Endothelial cell of hepatic sinusoid (primary cell): ENCODE measurements around the gene TEX261.

Source experiments
- in situ Hi-C: cut with HindIII; loops from 2 replicates; pipeline ENCODE4 v1.10.0; 2017; ENCODE audit warnings: low sequenced_read_pairs

TEX261 gene

GRCh38 chr2:70982971-70983370 is 11.7 kb downstream of the TEX261 start:
- in situ Hi-C loops: no loop called here

- in situ Hi-C loops: no loop called here
These were observed 12.5 kb downstream of the TEX261 start for GRCh38 chr2:70981866-70982810.

DNA sequence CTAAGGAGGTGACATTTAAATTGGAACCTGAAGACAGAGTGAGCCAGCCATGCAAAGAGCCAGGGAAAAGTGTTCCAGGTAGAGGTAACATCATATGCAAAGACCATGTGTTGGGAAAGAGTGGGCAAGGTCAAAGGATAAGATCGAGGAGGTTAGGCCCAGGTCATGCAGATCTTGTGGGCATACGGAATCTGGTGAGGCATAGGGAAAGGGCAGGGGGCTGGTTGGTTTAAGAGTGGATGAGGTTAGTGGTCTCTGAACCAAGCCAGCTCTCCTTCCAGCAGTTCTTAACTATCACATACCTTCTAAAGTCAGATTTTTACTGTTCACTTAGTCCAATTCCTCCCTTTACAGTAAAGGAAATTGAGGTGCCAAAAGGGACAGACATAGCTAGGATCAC is 13.3 kb downstream of the TEX261 start:
- in situ Hi-C loops: no loop called here

GRCh38 chr2:70979626-70980025 is 15.0 kb downstream of the TEX261 start:
- in situ Hi-C loops: no loop called here

GRCh38 chr2:70979180-70979488 is 15.5 kb downstream of the TEX261 start:
- in situ Hi-C loops: no loop called here

GRCh38 chr2:70978341-70979179 is 16.1 kb downstream of the TEX261 start, which contains the start of gene ANKRD53:
TSS of gene ANKRD53 (plus strand) at chr2:70978630. CDS start at chr2:70978646, 16 bp downstream.
- in situ Hi-C loops: no loop called here

- in situ Hi-C loops: no loop called here
These were observed 17.0 kb downstream of the TEX261 start for GRCh38 chr2:70977605-70978205.

GRCh38 chr2:70975237-70975636 is 19.4 kb downstream of the TEX261 start:
- in situ Hi-C loops: no loop called here

- in situ Hi-C loops: no loop called here
These were observed 20.1 kb downstream of the TEX261 start for GRCh38 chr2:70974592-70974991.

DNA sequence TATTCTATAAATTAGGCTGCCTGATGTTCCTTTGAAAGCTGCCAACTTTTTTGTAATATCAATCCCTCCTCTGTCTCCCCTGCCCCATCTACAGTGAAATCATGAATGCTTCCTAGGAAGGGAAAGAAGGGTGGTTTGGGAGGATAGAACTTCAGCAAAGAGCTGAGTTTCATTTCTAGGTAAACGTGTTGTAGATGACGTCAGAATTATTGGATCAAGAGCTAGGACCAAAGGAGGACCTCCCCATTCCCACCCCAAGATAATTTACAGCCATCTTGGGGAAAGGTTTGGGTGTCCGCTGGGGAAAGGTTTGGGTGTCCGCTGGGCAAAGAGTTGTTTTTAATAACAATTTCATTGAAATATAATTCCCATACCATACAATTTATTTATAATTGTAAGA is 27.5 kb downstream of the TEX261 start:
- in situ Hi-C loops: no loop called here

DNA sequence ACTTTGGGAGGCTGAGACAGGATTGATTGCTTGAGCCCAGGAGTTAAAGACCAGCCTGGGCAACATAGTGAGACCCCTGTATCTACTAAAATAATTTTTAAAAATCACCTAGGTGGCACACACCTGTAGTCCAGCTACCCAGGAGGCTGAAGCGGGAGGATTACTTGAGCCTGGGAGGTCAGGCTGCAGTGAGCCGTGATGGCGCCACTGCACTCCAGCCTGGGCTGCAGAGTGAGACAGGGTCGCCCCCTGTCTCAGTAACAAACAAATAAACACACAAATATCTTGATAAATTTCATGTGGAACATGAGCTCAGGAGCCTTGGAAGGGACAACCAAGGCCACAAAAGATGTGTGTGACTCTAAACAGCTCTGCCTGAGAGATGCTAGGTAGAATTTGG is 28.0 kb downstream of the TEX261 start:
- in situ Hi-C loops: no loop called here

GRCh38 chr2:70965506-70965905 is 29.2 kb downstream of the TEX261 start:
- in situ Hi-C loops: no loop called here

GRCh38 chr2:70964596-70965386 is 29.9 kb downstream of the TEX261 start:
- in situ Hi-C loops: no loop called here

DNA sequence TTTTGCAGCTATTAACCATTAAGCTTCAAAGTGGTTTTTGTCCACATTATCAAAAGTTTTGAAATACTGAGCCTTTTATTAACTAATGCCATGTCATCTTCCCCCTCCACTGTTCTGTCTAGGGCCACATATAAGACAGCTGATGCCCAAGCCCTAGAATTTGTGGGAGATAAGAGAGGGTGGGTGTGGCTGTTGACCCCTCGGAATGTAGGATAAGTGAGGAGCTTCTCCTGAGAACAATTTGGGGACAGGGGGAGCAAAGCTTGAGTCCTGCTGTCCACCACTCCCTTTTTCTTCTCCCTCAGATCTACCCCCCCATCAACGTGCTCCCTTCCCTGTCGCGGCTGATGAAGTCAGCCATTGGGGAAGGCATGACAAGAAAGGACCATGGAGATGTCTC is 30.5 kb downstream of the TEX261 start:
- in situ Hi-C loops: no loop called here

- in situ Hi-C loops: no loop called here
These were observed 31.5 kb downstream of the TEX261 start for GRCh38 chr2:70962885-70963878.

DNA sequence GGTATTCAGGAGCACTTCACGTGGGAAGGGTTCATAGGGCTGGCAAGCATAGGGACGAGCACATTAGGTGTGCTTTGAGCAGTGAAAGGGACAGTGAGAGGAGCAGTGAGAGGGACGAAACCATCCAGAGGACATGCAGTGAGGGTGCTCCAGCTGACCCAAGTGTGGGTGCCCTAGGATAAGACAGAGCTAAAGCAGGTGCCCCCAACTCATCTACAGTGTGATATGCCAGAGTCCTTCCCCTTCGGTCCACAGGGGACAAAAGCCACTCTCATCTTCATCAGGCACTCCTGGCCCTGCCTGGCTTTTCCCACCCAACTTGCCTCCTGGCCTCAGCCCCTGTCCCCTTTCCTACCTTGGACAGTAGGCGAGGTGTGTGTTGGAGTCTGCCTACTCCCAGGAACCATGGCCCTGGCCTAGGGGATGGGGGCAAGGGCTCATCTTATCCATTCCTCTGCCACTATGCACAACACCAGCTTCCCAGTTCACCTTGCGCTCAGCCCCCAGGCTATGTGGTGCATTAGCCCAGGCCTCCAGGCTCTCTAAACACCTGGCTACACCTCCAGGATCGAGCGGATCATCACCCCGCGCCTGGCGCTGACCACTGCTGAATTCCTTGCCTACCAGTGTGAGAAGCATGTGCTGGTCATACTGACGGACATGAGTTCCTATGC is 32.3 kb downstream of the TEX261 start:
- in situ Hi-C loops: no loop called here

- in situ Hi-C loops: no loop called here
These were observed 33.1 kb downstream of the TEX261 start for GRCh38 chr2:70961648-70961994.

DNA sequence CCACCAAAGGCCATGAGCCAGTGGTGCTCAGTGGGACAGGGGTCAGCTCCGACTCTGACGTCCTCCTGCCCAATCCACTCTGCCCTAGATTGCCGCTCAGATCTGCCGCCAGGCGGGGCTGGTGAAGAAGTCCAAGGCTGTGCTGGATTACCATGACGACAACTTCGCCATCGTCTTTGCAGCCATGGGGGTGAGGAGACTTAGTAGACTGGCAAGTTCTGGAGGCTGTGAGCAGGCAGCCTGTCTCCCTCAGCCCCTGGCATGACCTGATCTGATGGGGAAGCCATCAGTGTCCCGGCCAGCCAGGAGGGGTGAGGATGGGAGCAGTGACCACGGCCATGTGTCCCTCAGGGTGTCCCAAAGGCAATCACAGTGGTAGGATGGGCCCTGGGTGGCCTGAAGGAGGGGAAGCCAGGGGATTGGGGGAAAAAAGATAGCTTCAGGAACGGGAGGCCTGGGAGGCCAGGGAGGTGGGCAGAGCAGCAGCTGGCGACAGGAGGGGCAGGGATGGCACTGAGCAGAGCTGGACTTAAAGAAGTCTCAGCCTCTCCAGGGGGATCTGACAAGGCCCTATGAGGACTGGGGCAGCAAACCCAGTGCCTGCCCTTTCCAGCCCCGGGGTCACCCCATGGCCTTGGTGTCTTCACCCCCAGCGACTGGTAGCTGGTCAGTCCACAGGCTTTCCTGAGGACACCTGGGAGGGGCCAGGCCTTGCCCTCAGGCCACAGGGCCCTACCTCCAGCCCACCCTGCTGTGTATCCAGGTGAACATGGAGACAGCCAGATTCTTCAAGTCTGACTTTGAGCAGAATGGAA is 33.6 kb downstream of the TEX261 start:
- in situ Hi-C loops: no loop called here
